ENCODE data around the gene RPS24.
"Not testable (repeated sequence)": the region's sequence is repeated elsewhere in the genome, so short reads cannot be mapped to it uniquely, and the experiment has no call there.

RPS24 gene

DNA sequence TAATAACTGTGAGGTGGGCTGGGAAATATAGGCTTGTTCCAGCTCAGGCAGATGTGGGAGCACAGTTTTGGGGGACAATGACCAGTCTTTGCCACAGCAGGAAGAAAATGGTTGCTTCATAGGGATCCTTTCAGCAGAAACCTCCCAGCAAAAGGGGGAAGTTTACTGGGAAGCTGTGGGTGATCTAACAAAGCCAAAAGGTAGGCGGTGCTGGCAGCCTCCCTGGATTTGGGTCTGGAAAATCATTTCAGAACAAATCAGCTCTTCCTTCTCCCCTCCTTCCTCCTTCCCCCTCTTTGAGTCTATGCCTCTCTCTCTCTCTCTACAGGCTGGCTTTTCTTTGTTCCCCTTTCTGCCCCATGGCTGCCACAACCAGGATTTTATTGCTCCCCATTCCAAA lies 16.2 kb downstream of the RPS24 start:
- H3K36me3 Mint-ChIP-seq = peaks cover 11 to 36% of the 10 kb centered on the region in 2 donors
- ATAC-seq (replicated peaks) (no peak), DNase-seq (no peak)
- no peak overlapping the region for H3K27ac Mint-ChIP-seq
- no peaks in the 10 kb centered on the region for H3K9me3 Mint-ChIP-seq
- H3K4me1 Mint-ChIP-seq = peaks cover 8 to 14% of the 10 kb centered on the region in 2 donors
- H3K27me3 Mint-ChIP-seq = no peaks in the 10 kb centered on the region
- no peak overlapping the region for H3K4me3 Mint-ChIP-seq

- no peaks in the 10 kb centered on the region for H3K27me3 Mint-ChIP-seq
- ATAC-seq (replicated peaks) (no peak), DNase-seq (no peak)
- H3K4me1 Mint-ChIP-seq = peaks cover 0 to 4% of the 10 kb centered on the region in 2 donors
- H3K4me3 Mint-ChIP-seq = no peak overlapping the region
- peaks cover 19 to 41% of the 10 kb centered on the region in 2 donors for H3K36me3 Mint-ChIP-seq
- H3K27ac Mint-ChIP-seq = no peak overlapping the region
- no peaks in the 10 kb centered on the region for H3K9me3 Mint-ChIP-seq
Observed at GRCh38 chr10:78053211-78053868, 19.7 kb downstream of the RPS24 start.

GRCh38 chr10:78058562-78058961 lies 24.9 kb downstream of the RPS24 start:
- no peak overlapping the region for H3K27ac Mint-ChIP-seq
- DNase-seq = no peak
- no peaks in the 10 kb centered on the region for H3K4me1 Mint-ChIP-seq
- no peaks in the 10 kb centered on the region for H3K9me3 Mint-ChIP-seq
- H3K36me3 Mint-ChIP-seq = peaks cover 12 to 28% of the 10 kb centered on the region in 2 donors
- H3K4me3 Mint-ChIP-seq = no peak overlapping the region
- peaks cover 2 to 6% of the 10 kb centered on the region in 2 donors for H3K27me3 Mint-ChIP-seq
- no peak for ATAC-seq (replicated peaks)

- peaks cover 6% of the 10 kb centered on the region in 2 donors for H3K27me3 Mint-ChIP-seq
- no peaks in the 10 kb centered on the region for H3K4me1 Mint-ChIP-seq
- DNase-seq (no peak), ATAC-seq (replicated peaks) (no peak)
- H3K9me3 Mint-ChIP-seq = no peaks in the 10 kb centered on the region
- peaks cover 8 to 13% of the 10 kb centered on the region in 2 donors for H3K36me3 Mint-ChIP-seq
- no peak overlapping the region for H3K4me3 Mint-ChIP-seq
- no peak overlapping the region for H3K27ac Mint-ChIP-seq
Observed at GRCh38 chr10:78059906-78060702, 26.4 kb downstream of the RPS24 start.

- Mint-ChIP-seq H3K36me3 (no peaks in the 10 kb centered on the region), H3K9me3 (no peaks in the 10 kb centered on the region), H3K4me3 (no peak overlapping the region), H3K27ac (no peak overlapping the region), H3K27me3 (peaks cover 6 to 12% of the 10 kb centered on the region in 2 donors), H3K4me1 (no peaks in the 10 kb centered on the region)
- ATAC-seq (replicated peaks) (no peak), DNase-seq (no peak)
Observed at GRCh38 chr10:78062296-78062695, 28.6 kb downstream of the RPS24 start.

GRCh38 chr10:78063236-78063635 lies 29.6 kb downstream of the RPS24 start:
- H3K27ac Mint-ChIP-seq = no peak overlapping the region
- no peaks in the 10 kb centered on the region for H3K36me3 Mint-ChIP-seq
- peaks cover 6 to 15% of the 10 kb centered on the region in 2 donors for H3K27me3 Mint-ChIP-seq
- no peaks in the 10 kb centered on the region for H3K4me1 Mint-ChIP-seq
- no peak for ATAC-seq (replicated peaks)
- H3K4me3 Mint-ChIP-seq = no peak overlapping the region
- DNase-seq = no peak
- no peaks in the 10 kb centered on the region for H3K9me3 Mint-ChIP-seq

GRCh38 chr10:78064919-78065318 lies 31.3 kb downstream of the RPS24 start:
- not testable (repeated sequence) for H3K4me3 Mint-ChIP-seq; DNase-seq; H3K27ac Mint-ChIP-seq; H3K36me3 Mint-ChIP-seq; H3K4me1 Mint-ChIP-seq; ATAC-seq (replicated peaks); H3K9me3 Mint-ChIP-seq
- H3K27me3 Mint-ChIP-seq = peaks cover 6 to 15% of the 10 kb centered on the region in 2 donors

DNA sequence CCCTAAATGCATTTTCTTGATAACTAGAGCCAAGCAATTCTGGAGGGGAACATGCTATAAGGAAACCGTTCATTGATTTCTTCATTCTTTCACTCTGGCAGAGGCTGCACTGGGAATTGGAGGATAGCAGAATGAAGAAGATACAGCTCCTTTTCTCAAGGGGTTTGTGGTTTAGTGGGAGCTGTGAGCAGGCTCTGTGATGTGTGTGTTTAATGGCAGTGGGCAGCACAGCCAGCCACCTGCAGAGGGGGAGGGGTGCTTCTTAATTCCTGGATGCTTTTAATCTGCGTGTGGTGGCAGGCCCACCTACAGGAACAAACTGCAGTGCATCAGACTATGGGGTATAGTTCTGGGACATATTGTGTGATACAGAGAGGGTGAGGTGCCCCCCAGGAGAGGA lies 31.9 kb downstream of the RPS24 start:
- Mint-ChIP-seq H3K4me1 (no peaks in the 10 kb centered on the region), H3K27ac (no peak overlapping the region), H3K27me3 (peaks cover 6 to 15% of the 10 kb centered on the region in 2 donors), H3K36me3 (no peaks in the 10 kb centered on the region), H3K4me3 (no peak overlapping the region), H3K9me3 (no peaks in the 10 kb centered on the region)
- DNase-seq (no peak), ATAC-seq (replicated peaks) (no peak)

- DNase-seq (no peak), ATAC-seq (replicated peaks) (no peak)
- no peaks in the 10 kb centered on the region for H3K4me1 Mint-ChIP-seq
- no peaks in the 10 kb centered on the region for H3K9me3 Mint-ChIP-seq
- no peaks in the 10 kb centered on the region for H3K36me3 Mint-ChIP-seq
- H3K27ac Mint-ChIP-seq = no peak overlapping the region
- peaks cover 6 to 15% of the 10 kb centered on the region in 2 donors for H3K27me3 Mint-ChIP-seq
- no peak overlapping the region for H3K4me3 Mint-ChIP-seq
Observed at GRCh38 chr10:78066012-78066411, 32.3 kb downstream of the RPS24 start.

GRCh38 chr10:78066728-78067430 lies 33.2 kb downstream of the RPS24 start:
- Mint-ChIP-seq H3K27me3 (peaks cover 6 to 15% of the 10 kb centered on the region in 2 donors), H3K4me3 (no peak overlapping the region), H3K27ac (no peak overlapping the region), H3K9me3 (no peaks in the 10 kb centered on the region), H3K36me3 (no peaks in the 10 kb centered on the region), H3K4me1 (no peaks in the 10 kb centered on the region)
- no peak for DNase-seq
- ATAC-seq (replicated peaks) = no peak

DNA sequence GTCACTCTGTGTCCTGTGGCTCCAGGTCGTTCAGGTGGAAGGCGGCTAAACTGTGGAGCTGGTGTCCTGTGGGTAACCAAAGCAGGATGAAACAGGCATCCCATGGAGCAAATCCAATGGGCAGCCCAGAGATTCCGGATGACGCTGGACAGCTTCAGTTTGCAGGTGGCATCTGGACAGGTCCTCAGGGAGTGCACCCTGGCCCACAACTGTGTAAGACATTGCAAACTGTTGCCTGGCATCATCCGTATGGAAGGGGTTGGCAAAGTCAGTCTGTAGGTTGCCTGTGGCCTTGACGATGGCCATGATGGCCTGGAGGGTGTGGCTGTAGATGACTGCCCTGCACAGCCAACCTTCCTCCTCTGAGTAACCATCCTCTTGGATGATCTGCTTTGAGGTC lies 35.5 kb downstream of the RPS24 start:
- Mint-ChIP-seq H3K4me1 (no peaks in the 10 kb centered on the region), H3K27me3 (peaks cover 0 to 8% of the 10 kb centered on the region in 2 donors), H3K36me3 (peaks cover 0 to under 1% of the 10 kb centered on the region in 2 donors), H3K9me3 (peaks cover 0 to 2% of the 10 kb centered on the region in 2 donors), H3K4me3 (no peak overlapping the region), H3K27ac (no peak overlapping the region)
- ATAC-seq (replicated peaks) = no peak
- no peak for DNase-seq

GRCh38 chr10:78070064-78070463 lies 36.4 kb downstream of the RPS24 start:
- H3K27ac Mint-ChIP-seq; DNase-seq; H3K4me1 Mint-ChIP-seq; H3K27me3 Mint-ChIP-seq; ATAC-seq (replicated peaks); H3K4me3 Mint-ChIP-seq; H3K9me3 Mint-ChIP-seq; H3K36me3 Mint-ChIP-seq: not testable (repeated sequence)

- Mint-ChIP-seq H3K27ac (no peak overlapping the region), H3K27me3 (peaks cover 0 to 8% of the 10 kb centered on the region in 2 donors), H3K36me3 (peaks cover 0 to 4% of the 10 kb centered on the region in 2 donors), H3K9me3 (peaks cover 0 to 5% of the 10 kb centered on the region in 2 donors), H3K4me3 (no peak overlapping the region), H3K4me1 (no peaks in the 10 kb centered on the region)
- DNase-seq (no peak), ATAC-seq (replicated peaks) (no peak)
Observed at GRCh38 chr10:78070726-78071125, 37.1 kb downstream of the RPS24 start.

- peaks cover 0 to 4% of the 10 kb centered on the region in 2 donors for H3K36me3 Mint-ChIP-seq
- H3K9me3 Mint-ChIP-seq = peaks cover 1 to 6% of the 10 kb centered on the region in 2 donors
- no peak for DNase-seq
- H3K27me3 Mint-ChIP-seq = peaks cover 0 to 8% of the 10 kb centered on the region in 2 donors
- no peak overlapping the region for H3K4me3 Mint-ChIP-seq
- no peaks in the 10 kb centered on the region for H3K4me1 Mint-ChIP-seq
- no peak overlapping the region for H3K27ac Mint-ChIP-seq
- no peak for ATAC-seq (replicated peaks)
Observed at GRCh38 chr10:78071140-78071856, 37.6 kb downstream of the RPS24 start.

Measured in stimulated activated naive B cell treated with anti-CD40 and anti-IgM and Interleukin-4, amounts not matched to agents 10 μg/mL and 1 μg/mL and 100 μg/mL, for 72 hours (primary cell).